WTC11 (cell line): ENCODE data around the gene LAMB4. TPM values are rescaled to one million over a fixed set of nuclear protein-coding genes. Genes with fewer than 3 reads are reported as not detected.

Experiments used
- ATAC-seq: fragments of 200-7000 bp; cut with Tn5 transposase; 2 replicates; pipeline ENCODE4 v1.10.0; 2021; ENCODE audit warnings: mild to moderate bottlenecking, moderate library complexity
- CTCF ChIA-PET: fragments of 300-600 bp; sonication (Branson Sonifier 250); formaldehyde crosslinking; loops from one replicate; lab custom pipeline; 2021; ENCODE audit warnings: antibody characterized with exemption; lab: Charles Lee
- POLR2A ChIA-PET: fragments of 350-600 bp; sonication (Branson Sonifier 250); formaldehyde crosslinking; loops from one replicate; lab custom pipeline; 2021; ENCODE audit warnings: antibody characterized with exemption; lab: Charles Lee
- DNase-seq: peaks from one replicate; pipeline ENCODE4 v3.0.0; 2021; ENCODE audit warnings: low spot score
- H3K27ac Mint-ChIP-seq: 2 replicates; pipeline ENCODE4 v1.8.0; 2021; ENCODE audit warnings: mixed read lengths
- H3K27me3 Mint-ChIP-seq: 2 replicates; pipeline ENCODE4 v1.8.0; 2021; ENCODE audit warnings: low read depth, mild to moderate bottlenecking, moderate library complexity, mixed read lengths
- H3K36me3 Mint-ChIP-seq: 2 replicates; pipeline ENCODE4 v1.8.0; 2021; ENCODE audit warnings: mixed read lengths
- H3K4me1 Mint-ChIP-seq: 2 replicates; pipeline ENCODE4 v1.8.0; 2022; ENCODE audit warnings: mixed read lengths
- H3K4me3 Mint-ChIP-seq: 2 replicates; pipeline ENCODE4 v1.8.0; 2021; ENCODE audit warnings: mild to moderate bottlenecking, moderate library complexity, mixed read lengths
- H3K9me3 Mint-ChIP-seq: 2 replicates; pipeline ENCODE4 v1.8.0; 2021; ENCODE audit warnings: mixed read lengths
- AR ChIP-seq: fragments of 250-450 bp; sonication (Bioruptor Pico); IDR thresholded peaks from 2 replicates; pipeline ENCODE4 v1.9.0; 2021; ENCODE audit warnings: mild to moderate bottlenecking
- ATF1 ChIP-seq: sonication (generic); formaldehyde crosslinking; IDR thresholded peaks from 2 replicates; pipeline ENCODE4 v1.8.1; 2023; ENCODE audit warnings: mild to moderate bottlenecking, moderate library complexity, missing genetic modification reagents
- E2F4 ChIP-seq: sonication (generic); formaldehyde crosslinking; IDR thresholded peaks from 2 replicates; pipeline ENCODE4 v1.8.1; 2022; ENCODE audit warnings: low read depth, mild to moderate bottlenecking, moderate library complexity, missing genetic modification reagents, borderline replicate concordance
- E2F5 ChIP-seq: sonication (generic); formaldehyde crosslinking; IDR thresholded peaks from 2 replicates; pipeline ENCODE4 v1.8.1; 2022; ENCODE audit warnings: mild to moderate bottlenecking, moderate library complexity, missing genetic modification reagents
- ELF4 ChIP-seq: sonication (generic); formaldehyde crosslinking; IDR thresholded peaks from 2 replicates; pipeline ENCODE4 v1.8.1; 2022; ENCODE audit warnings: low read depth, mild to moderate bottlenecking, moderate library complexity, missing genetic modification reagents
- FOXJ3 ChIP-seq: sonication (generic); formaldehyde crosslinking; IDR thresholded peaks from 2 replicates; pipeline ENCODE4 v1.9.0; 2021; ENCODE audit warnings: missing genetic modification reagents, mild to moderate bottlenecking, borderline replicate concordance
- FOXP4 ChIP-seq: sonication (generic); formaldehyde crosslinking; IDR thresholded peaks from 2 replicates; pipeline ENCODE4 v1.8.0; 2022; ENCODE audit warnings: mild to moderate bottlenecking, missing genetic modification reagents
- GTF2I ChIP-seq: fragments of 250-450 bp; sonication (Bioruptor Pico); conservative IDR thresholded peaks from 2 replicates; pipeline ENCODE4 v1.4.0; 2021; ENCODE audit warnings: mild to moderate bottlenecking
- JAZF1 ChIP-seq: fragments of 250-450 bp; sonication (Bioruptor Pico); IDR thresholded peaks from 2 replicates; pipeline ENCODE4 v1.9.0; 2021; ENCODE audit warnings: moderate library complexity, mild to moderate bottlenecking, inconsistent platforms
- MAX ChIP-seq: sonication (generic); formaldehyde crosslinking; IDR thresholded peaks from 2 replicates; pipeline ENCODE4 v1.8.0; 2022; ENCODE audit warnings: mild to moderate bottlenecking, missing genetic modification reagents
- NR2C2 ChIP-seq: sonication (generic); formaldehyde crosslinking; IDR thresholded peaks from 2 replicates; pipeline ENCODE4 v1.8.0; 2022; ENCODE audit warnings: mild to moderate bottlenecking, missing genetic modification reagents
- TP53 ChIP-seq: sonication (generic); formaldehyde crosslinking; IDR thresholded peaks from 2 replicates; pipeline ENCODE4 v1.8.1; 2023; ENCODE audit warnings: mild to moderate bottlenecking, missing genetic modification reagents
- ZNF138 ChIP-seq: sonication (generic); formaldehyde crosslinking; conservative IDR thresholded peaks from 2 replicates; pipeline ENCODE4 v1.8.1; 2022; ENCODE audit warnings: mild to moderate bottlenecking, moderate library complexity, missing genetic modification reagents
- ZNF423 ChIP-seq: fragments of 250-450 bp; sonication (Bioruptor Pico); IDR thresholded peaks from 2 replicates; pipeline ENCODE4 v2.1.2; 2022; ENCODE audit warnings: mild to moderate bottlenecking, moderate library complexity
- ZNF671 ChIP-seq: fragments of 250-450 bp; sonication (Bioruptor Pico); IDR thresholded peaks from 2 replicates; pipeline ENCODE4 v1.8.0; 2021; ENCODE audit warnings: mild to moderate bottlenecking
- total RNA-seq: library from RNA; stranded (reverse); gene quantifications from 3 replicates; pipeline ENCODE4 v1.2.3, GENCODE V29; 2021

Gene LAMB4
- total RNA-seq, 1 experiment from 2014 or later = not detected

- no peak for DNase-seq
- POLR2A ChIA-PET = no interaction called here
- Mint-ChIP-seq H3K4me3 (no peak overlapping the region), H3K36me3 (no peaks in the 10 kb centered on the region), H3K4me1 (peaks cover 7% of the 10 kb centered on the region; the same call in 1 of the 2 replicates), H3K9me3 (no peaks in the 10 kb centered on the region), H3K27ac (no peak overlapping the region), H3K27me3 (no peaks in the 10 kb centered on the region)
- CTCF ChIA-PET = interaction anchor here (1.0 to 1.3 kb wide), 2 partner anchors 62 to 332 kb away, joined by 3 read pairs; no protein-coding TSS in a partner anchor
- TF ChIP-seq E2F4 (CRISPR knock-in tag) (no peak), ZNF138 (CRISPR knock-in tag) (no peak), ZNF671 (CRISPR knock-in tag) (no peak), FOXJ3 (CRISPR knock-in tag) (no peak), ATF1 (CRISPR knock-in tag) (no peak), JAZF1 (no peak), ELF4 (CRISPR knock-in tag) (no peak), GTF2I (CRISPR knock-in tag) (no peak), MAX (CRISPR knock-in tag) (no peak)
- no peak; the same call in 1 of the 2 replicates for ATAC-seq
These were observed 34.8 kb upstream of the LAMB4 start for GRCh38 chr7:108164946-108165345.

- Mint-ChIP-seq H3K4me1 (peaks cover 7% of the 10 kb centered on the region; the same call in 1 of the 2 replicates), H3K4me3 (no peak overlapping the region), H3K9me3 (no peaks in the 10 kb centered on the region), H3K36me3 (no peaks in the 10 kb centered on the region), H3K27me3 (no peaks in the 10 kb centered on the region), H3K27ac (no peak overlapping the region)
- TF ChIP-seq E2F4 (CRISPR knock-in tag) (no peak), AR (CRISPR knock-in tag) (no peak), E2F5 (CRISPR knock-in tag) (no peak), ZNF138 (CRISPR knock-in tag) (no peak), TP53 (no peak), FOXP4 (no peak), ZNF423 (no peak), NR2C2 (CRISPR knock-in tag) (no peak)
- CTCF ChIA-PET = interaction anchor here (1.3 kb wide), 1 partner anchor 333 kb away, joined by 3 read pairs; no protein-coding TSS in a partner anchor
- DNase-seq (no peak), ATAC-seq (no peak)
- POLR2A ChIA-PET = no interaction called here
These were observed 34.2 kb upstream of the LAMB4 start for GRCh38 chr7:108164342-108164741.
